HFF-Myc (cell line): ENCODE measurements around the gene HDAC4.

ENCODE experiments used
- DNase-seq: peaks from one replicate; pipeline ENCODE4 v3.0.0-alpha.2; 2011; ENCODE audit warnings: low read depth; ENCODE audit errors: extremely low read depth
- H3K4me3 ChIP-seq: replicated peaks from 2 replicates; pipeline ENCODE4 v1.5.1; 2011; ENCODE audit warnings: low read depth, mild to moderate bottlenecking, control low read depth, low read length
- CTCF ChIP-seq: IDR thresholded peaks from 2 replicates; pipeline ENCODE4 v1.5.1; 2012; ENCODE audit warnings: mild to moderate bottlenecking, low read depth, low read length, control low read depth; ENCODE audit errors: missing control alignments

The HDAC4 gene

GRCh38 chr2:239255628-239256349 lies 145.0 kb downstream of the HDAC4 start:
- TF ChIP-seq CTCF = no peak
- DNase-seq = no peak
- no peak overlapping the region for H3K4me3 ChIP-seq

GRCh38 chr2:239255218-239255617 lies 145.6 kb downstream of the HDAC4 start:
- DNase-seq = no peak
- H3K4me3 ChIP-seq = no peak overlapping the region
- TF ChIP-seq CTCF = no peak

GRCh38 chr2:239253701-239254436 lies 147.0 kb downstream of the HDAC4 start:
- no peak for TF ChIP-seq CTCF
- DNase-seq = no peak
- no peak overlapping the region for H3K4me3 ChIP-seq

GRCh38 chr2:239253264-239253663 lies 147.6 kb downstream of the HDAC4 start:
- no peak for TF ChIP-seq CTCF
- no peak for DNase-seq
- H3K4me3 ChIP-seq = no peak overlapping the region

GRCh38 chr2:239252801-239253200 lies 148.0 kb downstream of the HDAC4 start:
- no peak for DNase-seq

GRCh38 chr2:239252393-239252792 lies 148.4 kb downstream of the HDAC4 start:
- no peak overlapping the region for H3K4me3 ChIP-seq
- no peak for TF ChIP-seq CTCF
- no peak for DNase-seq

More at GRCh38 chr2:239252801-239253200, 148.0 kb downstream of the HDAC4 start:
- H3K4me3 ChIP-seq = no peak overlapping the region
- TF ChIP-seq CTCF = no peak
